Right atrium auricular region (tissue), 2 donors: Measurements from ENCODE around the gene SRSF9. TPM values are rescaled to one million over a fixed set of nuclear protein-coding genes. Genes with fewer than 3 reads are reported as not detected.
A peak's percentile ranks its signal among the peaks of the same experiment; 100 is the strongest.

Experiments used
- DNase-seq: peaks from one replicate; pipeline ENCODE4 v3.0.0-alpha.2; 2019; ENCODE audit warnings: low spot score
- H3K27ac ChIP-seq, 2 donors: fragments of 200-600 bp; sonication (generic); 1 replicate in 1 of 2; 2 replicates in 1 of 2; pipeline ENCODE4 v1.5.1; 2016 to 2019
- H3K27me3 ChIP-seq, 2 donors: fragments of 200-600 bp; sonication (generic); one replicate each; pipeline versions ENCODE4 v1.5.1 to v1.6.0; 2017 to 2019
- H3K36me3 ChIP-seq: fragments of 200-600 bp; sonication (generic); one replicate; pipeline ENCODE4 v1.5.1; 2016
- H3K4me1 ChIP-seq, 2 donors: fragments of 200-600 bp; sonication (generic); one replicate each; pipeline versions ENCODE4 v1.5.1 to v1.6.0; 2017 to 2019
- H3K4me3 ChIP-seq, 2 donors: fragments of 200-600 bp; sonication (generic); 1 replicate in 1 of 2; 2 replicates in 1 of 2; pipeline ENCODE4 v1.5.1; 2017 to 2019; ENCODE audit warnings: mild to moderate bottlenecking in 1 of 2, moderate library complexity in 1 of 2
- H3K9me3 ChIP-seq, 2 donors: fragments of 200-600 bp; sonication (generic); one replicate each; pipeline ENCODE4 v1.5.1; 2019
- total RNA-seq, 2 donors: library from RNA; depleted of rRNA; stranded (reverse); fragments of >200 nt; gene quantifications; one replicate each; pipeline ENCODE4 v1.1.0, GENCODE V29; 2016
- TF ChIP-seq, protein P1 (sequence below), 2 donors: fragments of 200-600 bp; sonication (generic); IDR thresholded peaks; one replicate each; pipeline ENCODE4 v1.5.1; 2019; ENCODE audit warnings: antibody characterized with exemption in 2 of 2

SRSF9 gene
- total RNA-seq, 2 donors from 2014 or later: 18.7 to 31.4 TPM

DNA sequence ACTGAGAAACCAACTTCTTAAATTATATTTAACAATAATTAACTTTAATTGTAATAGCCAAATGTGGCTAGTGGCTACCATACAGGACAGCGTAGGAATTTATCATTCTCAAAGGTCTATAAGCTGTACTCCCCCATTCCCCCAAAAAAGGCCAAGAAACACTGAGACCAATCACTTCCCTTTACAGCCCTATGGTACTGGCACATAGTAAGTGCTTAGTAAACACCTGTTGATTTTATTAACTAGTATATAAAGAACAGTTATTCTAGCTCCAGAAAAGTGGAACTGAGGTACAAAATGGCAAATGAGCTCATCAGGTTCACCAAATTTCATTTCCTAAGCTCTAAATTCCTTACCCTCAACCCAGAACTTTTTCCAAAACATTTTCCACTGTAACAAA, 6.1 kb upstream of the SRSF9 start:
- Histone ChIP-seq H3K9me3 (no peaks in the 10 kb centered on the region), H3K27me3 (no peaks in the 10 kb centered on the region), H3K4me3 (no peak overlapping the region), H3K36me3 (no peaks in the 10 kb centered on the region), H3K4me1 (peaks cover 0 to 2% of the 10 kb centered on the region in 2 donors), H3K27ac (no peak overlapping the region)
- TF ChIP-seq, protein P1, sequence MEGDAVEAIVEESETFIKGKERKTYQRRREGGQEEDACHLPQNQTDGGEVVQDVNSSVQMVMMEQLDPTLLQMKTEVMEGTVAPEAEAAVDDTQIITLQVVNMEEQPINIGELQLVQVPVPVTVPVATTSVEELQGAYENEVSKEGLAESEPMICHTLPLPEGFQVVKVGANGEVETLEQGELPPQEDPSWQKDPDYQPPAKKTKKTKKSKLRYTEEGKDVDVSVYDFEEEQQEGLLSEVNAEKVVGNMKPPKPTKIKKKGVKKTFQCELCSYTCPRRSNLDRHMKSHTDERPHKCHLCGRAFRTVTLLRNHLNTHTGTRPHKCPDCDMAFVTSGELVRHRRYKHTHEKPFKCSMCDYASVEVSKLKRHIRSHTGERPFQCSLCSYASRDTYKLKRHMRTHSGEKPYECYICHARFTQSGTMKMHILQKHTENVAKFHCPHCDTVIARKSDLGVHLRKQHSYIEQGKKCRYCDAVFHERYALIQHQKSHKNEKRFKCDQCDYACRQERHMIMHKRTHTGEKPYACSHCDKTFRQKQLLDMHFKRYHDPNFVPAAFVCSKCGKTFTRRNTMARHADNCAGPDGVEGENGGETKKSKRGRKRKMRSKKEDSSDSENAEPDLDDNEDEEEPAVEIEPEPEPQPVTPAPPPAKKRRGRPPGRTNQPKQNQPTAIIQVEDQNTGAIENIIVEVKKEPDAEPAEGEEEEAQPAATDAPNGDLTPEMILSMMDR (IDR thresholded peaks at IDR 0.05): no peak
- DNase-seq: no peak

DNA sequence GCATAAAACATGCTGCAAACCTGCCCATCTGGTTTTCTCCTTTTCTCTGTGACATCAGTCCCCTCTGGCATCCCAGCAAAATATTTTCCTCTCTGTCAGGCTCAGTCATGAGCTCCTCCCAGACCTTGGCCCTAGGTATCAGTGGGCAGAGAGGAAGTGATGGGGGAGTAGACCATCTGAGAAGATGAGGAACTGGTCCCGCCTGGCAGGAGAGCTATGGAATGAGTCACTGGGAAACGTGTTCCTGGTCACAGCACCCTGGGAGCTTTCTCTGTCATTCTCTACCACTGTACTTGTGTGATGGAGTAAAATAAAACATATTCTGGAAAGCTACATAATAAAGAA, 5.0 kb upstream of the SRSF9 start:
- Histone ChIP-seq H3K27me3 (no peaks in the 10 kb centered on the region), H3K4me3 (no peak overlapping the region), H3K36me3 (no peaks in the 10 kb centered on the region), H3K9me3 (no peaks in the 10 kb centered on the region), H3K4me1 (peaks cover 0 to 8% of the 10 kb centered on the region in 2 donors), H3K27ac (no peak overlapping the region)
- no peak for DNase-seq
- TF ChIP-seq, protein P1 (IDR thresholded peaks at IDR 0.05): no peak

DNA sequence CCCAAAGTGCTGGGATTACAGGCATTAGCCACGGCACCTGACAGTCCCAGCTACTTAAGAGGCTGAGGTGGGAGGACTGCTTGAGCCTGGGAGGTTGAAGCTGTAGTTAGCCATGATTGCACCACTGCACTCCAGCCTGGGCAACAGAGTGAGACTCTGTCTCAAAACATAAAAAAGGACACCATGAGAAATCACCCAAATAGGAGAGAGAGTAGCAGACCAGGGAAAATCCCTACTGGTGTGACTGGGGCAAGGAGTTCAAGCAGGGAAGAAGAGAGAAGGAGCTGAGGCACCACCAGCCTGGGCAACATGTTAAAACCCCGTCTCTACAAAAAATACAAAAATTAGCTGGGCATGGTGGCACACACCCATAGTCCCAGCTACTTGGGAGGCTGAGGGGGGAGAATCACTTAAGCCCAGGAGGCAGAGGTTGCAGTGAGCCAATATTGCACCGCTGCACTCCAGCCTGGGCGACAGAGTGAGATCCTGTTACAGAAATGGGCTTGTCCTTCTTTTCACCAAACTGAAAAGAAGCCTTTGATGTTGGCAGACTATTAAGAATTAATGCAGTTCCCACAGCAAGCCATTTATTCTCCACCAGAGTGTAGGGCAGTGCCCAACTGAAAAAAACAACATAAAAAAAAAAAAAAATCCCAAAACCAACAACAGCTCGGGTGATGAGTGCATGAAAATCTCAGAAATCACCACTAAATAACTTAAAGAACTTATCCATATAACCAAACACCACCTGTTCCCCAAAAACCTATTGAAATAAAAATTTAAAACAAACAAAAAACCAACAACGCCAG, 4.5 kb upstream of the SRSF9 start:
- H3K27ac ChIP-seq: no peak overlapping the region
- TF ChIP-seq, protein P1 (IDR thresholded peaks at IDR 0.05): no peak
- no peaks in the 10 kb centered on the region for H3K36me3 ChIP-seq
- H3K9me3 ChIP-seq: no peaks in the 10 kb centered on the region
- H3K27me3 ChIP-seq: no peaks in the 10 kb centered on the region
- H3K4me3 ChIP-seq: no peak overlapping the region
- peaks cover 0 to 8% of the 10 kb centered on the region in 2 donors for H3K4me1 ChIP-seq
- DNase-seq: no peak

DNA sequence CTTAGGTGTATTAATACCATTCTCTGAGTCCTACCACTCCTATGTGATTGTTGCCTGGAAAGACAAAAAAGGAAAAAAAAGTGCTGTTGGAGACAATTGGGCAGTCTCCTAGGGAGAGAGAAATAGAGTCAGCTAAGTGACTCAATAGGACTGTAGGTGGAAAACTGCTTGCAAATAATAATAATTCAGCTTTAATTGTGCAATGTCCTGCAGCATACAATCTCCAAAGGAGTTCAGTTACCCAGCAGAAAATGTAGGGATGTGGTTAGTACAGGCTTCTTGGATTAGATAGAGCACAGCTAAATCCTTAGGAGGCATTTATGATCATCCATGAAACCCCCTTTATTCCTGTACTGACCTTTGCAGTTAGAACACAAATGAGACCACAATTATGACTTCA, 3.0 kb upstream of the SRSF9 start:
- TF ChIP-seq, protein P1 (IDR thresholded peaks at IDR 0.05): no peak
- Histone ChIP-seq H3K4me1 (peaks cover 0 to 20% of the 10 kb centered on the region in 2 donors), H3K27me3 (no peaks in the 10 kb centered on the region), H3K9me3 (no peaks in the 10 kb centered on the region), H3K27ac (no peak overlapping the region), H3K4me3 (no peak overlapping the region), H3K36me3 (no peaks in the 10 kb centered on the region)
- no peak for DNase-seq

DNA sequence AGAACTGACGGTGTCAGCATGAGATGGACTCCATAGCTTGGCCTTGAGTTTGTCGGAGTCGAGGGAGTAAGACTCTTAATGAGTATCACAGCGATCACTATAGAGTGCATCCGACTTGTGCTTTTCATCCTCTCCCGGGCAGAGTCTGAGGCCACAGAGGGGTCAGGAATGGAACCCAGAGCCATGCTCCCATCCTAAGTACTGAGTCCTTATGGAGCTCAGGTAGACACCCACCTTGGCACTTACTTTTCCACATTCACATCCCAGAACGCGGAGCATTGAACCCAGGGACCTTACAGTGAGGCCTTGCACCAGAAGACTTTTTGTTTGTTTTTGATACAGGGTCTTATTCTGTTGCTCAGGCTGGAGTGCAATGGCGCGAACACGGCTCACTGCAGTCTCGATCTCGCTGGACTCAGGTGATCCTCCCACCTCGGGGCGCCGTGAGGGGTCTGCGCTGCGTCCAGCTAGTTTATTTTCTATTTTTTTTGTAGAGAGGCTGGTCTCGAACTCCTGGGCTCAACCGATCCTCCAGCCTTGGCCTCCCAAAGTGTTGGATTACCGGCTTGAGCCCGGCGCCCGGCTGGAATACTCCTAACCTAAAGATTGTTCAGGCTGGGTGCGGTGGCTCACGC, 719 bp upstream of the SRSF9 start:
- DNase-seq: no peak
- H3K4me3 ChIP-seq: peak overlapping the region; percentile 67 to 87
- H3K27me3 ChIP-seq: no peaks in the 10 kb centered on the region
- peaks cover 12% of the 10 kb centered on the region for H3K36me3 ChIP-seq
- TF ChIP-seq, protein P1 (IDR thresholded peaks at IDR 0.05): no peak
- H3K4me1 ChIP-seq: peaks cover 0 to 35% of the 10 kb centered on the region in 2 donors
- no peaks in the 10 kb centered on the region for H3K9me3 ChIP-seq
- peak overlapping the region; percentile 85 to 94 for H3K27ac ChIP-seq
